Caco-2 (cell line): ENCODE data around the gene LIN37. TPM values are rescaled to one million over a fixed set of nuclear protein-coding genes. Genes with fewer than 3 reads are reported as not detected.

Source experiments
- BruUV-seq: library from RNA; stranded (reverse); fragments of 400-500 nt; replicated peaks from 2 replicates; lab custom pipeline; 2021; lab: Mats Ljungman, UMichigan
- CTCF ChIA-PET: fragments of 300-600 bp; sonication (Branson Sonifier 250); formaldehyde crosslinking; loops from one replicate; lab custom pipeline; 2022; ENCODE audit warnings: antibody characterized with exemption; lab: Charles Lee
- POLR2A ChIA-PET: fragments of 300-600 bp; sonication (Branson Sonifier 250); formaldehyde crosslinking; loops from one replicate; lab custom pipeline; 2022; ENCODE audit warnings: antibody characterized with exemption; lab: Charles Lee
- DNase-seq, 2 experiments: peaks; one replicate each; pipeline versions ENCODE4 v3.0.0 to v3.0.0-alpha.2; 2020 to 2022
- H3K27me3 ChIP-seq: replicated peaks from 2 replicates; pipeline ENCODE4 v1.6.0; 2011; ENCODE audit warnings: low read length; ENCODE audit not compliant: control insufficient read depth, insufficient read depth
- H3K36me3 ChIP-seq: 2 replicates; pipeline ENCODE4 v1.5.1; 2011; ENCODE audit warnings: low read length; ENCODE audit not compliant: control insufficient read depth, insufficient read depth
- H3K4me1 ChIP-seq: fragments of 250-450 bp; sonication (Bioruptor Pico); 2 replicates; pipeline ENCODE4 v1.5.1; 2020; ENCODE audit warnings: mild to moderate bottlenecking
- H3K4me3 ChIP-seq: 2 replicates; pipeline ENCODE4 v1.5.1; 2011; ENCODE audit warnings: low read depth, mild to moderate bottlenecking, control low read depth, low read length
- H3K9me3 ChIP-seq: fragments of 250-450 bp; sonication (Bioruptor Pico); 2 replicates; pipeline ENCODE4 v1.5.1; 2020; ENCODE audit warnings: mild to moderate bottlenecking, moderate library complexity
- H3K27ac Mint-ChIP-seq: one replicate; pipeline ENCODE4 v1.8.0; 2022; ENCODE audit warnings: mixed read lengths; ENCODE audit not compliant: unreplicated experiment
- H3K27me3 Mint-ChIP-seq: one replicate; pipeline ENCODE4 v1.8.0; 2022; ENCODE audit warnings: mixed read lengths; ENCODE audit not compliant: insufficient read depth, unreplicated experiment
- H3K36me3 Mint-ChIP-seq: one replicate; pipeline ENCODE4 v1.8.0; 2022; ENCODE audit warnings: mild to moderate bottlenecking, mixed read lengths; ENCODE audit not compliant: insufficient read depth, unreplicated experiment
- H3K4me1 Mint-ChIP-seq: one replicate; pipeline ENCODE4 v1.8.0; 2022; ENCODE audit warnings: low read depth, mixed read lengths; ENCODE audit not compliant: unreplicated experiment
- H3K4me3 Mint-ChIP-seq: one replicate; pipeline ENCODE4 v1.8.0; 2022; ENCODE audit warnings: mild to moderate bottlenecking, moderate library complexity, mixed read lengths; ENCODE audit not compliant: unreplicated experiment
- H3K9me3 Mint-ChIP-seq: one replicate; pipeline ENCODE4 v1.8.0; 2022; ENCODE audit warnings: mixed read lengths; ENCODE audit not compliant: unreplicated experiment
- CTCF ChIP-seq, 2 experiments: fragments of 200-600 bp in 1 of 2; IDR thresholded peaks; 1 replicate in 1 of 2; 2 replicates in 1 of 2; pipeline versions ENCODE4 v1.5.1 to v1.8.0; 2011 to 2022; ENCODE audit warnings: antibody characterized with exemption in 1 of 2, control low read depth in 1 of 2, inconsistent platforms in 1 of 2, low read depth in 1 of 2, low read length in 1 of 2, mild to moderate bottlenecking in 1 of 2, moderate library complexity in 1 of 2; ENCODE audit not compliant: insufficient read depth in 1 of 2, severe bottlenecking in 1 of 2, unreplicated experiment in 1 of 2
- intact Hi-C: fragments of 100-400 bp; cut with micrococcal nuclease; formaldehyde crosslinking; loops from one replicate; pipeline ENCODE4 v1.10.0; 2022; ENCODE audit not compliant: unreplicated experiment
- total RNA-seq: library from RNA; stranded (reverse); gene quantifications from 2 replicates; pipeline ENCODE4 v1.2.3, GENCODE V29; 2022

LIN37 gene
- total RNA-seq, 1 experiment from 2014 or later, result 10.2 TPM

GRCh38 chr19:35796645-35797542, 48.5 kb downstream of the LIN37 start:
- H3K27ac Mint-ChIP-seq, result no peak overlapping the region
- Histone ChIP-seq H3K36me3 (no peaks in the 10 kb centered on the region), H3K4me1 (no peaks in the 10 kb centered on the region), H3K4me3 (no peak overlapping the region), H3K9me3 (no peaks in the 10 kb centered on the region), H3K27me3 (no peaks in the 10 kb centered on the region)
- DNase-seq, result no peak
- TF ChIP-seq CTCF (IDR thresholded peaks at IDR 0.05; ENCODE audit: insufficient read depth in 1 of 2, low read depth in 1 of 2, low read length in 1 of 2, severe bottlenecking in 1 of 2, unreplicated experiment in 1 of 2), result no peak
- CTCF ChIA-PET, result interaction anchor here (0.6 kb wide), 1 partner anchor 30 kb away, joined by 4 read pairs; no protein-coding TSS in a partner anchor
- no peaks in the 10 kb centered on the region for H3K9me3 Mint-ChIP-seq
- H3K4me3 Mint-ChIP-seq, result no peak overlapping the region
- BruUV-seq, result no TSS peak
- POLR2A ChIA-PET, result no interaction called here
- intact Hi-C loops, result no loop called here
- peaks cover 5% of the 10 kb centered on the region for H3K36me3 Mint-ChIP-seq
- H3K4me1 Mint-ChIP-seq, result no peaks in the 10 kb centered on the region
- H3K27me3 Mint-ChIP-seq, result peaks cover 11% of the 10 kb centered on the region

DNA sequence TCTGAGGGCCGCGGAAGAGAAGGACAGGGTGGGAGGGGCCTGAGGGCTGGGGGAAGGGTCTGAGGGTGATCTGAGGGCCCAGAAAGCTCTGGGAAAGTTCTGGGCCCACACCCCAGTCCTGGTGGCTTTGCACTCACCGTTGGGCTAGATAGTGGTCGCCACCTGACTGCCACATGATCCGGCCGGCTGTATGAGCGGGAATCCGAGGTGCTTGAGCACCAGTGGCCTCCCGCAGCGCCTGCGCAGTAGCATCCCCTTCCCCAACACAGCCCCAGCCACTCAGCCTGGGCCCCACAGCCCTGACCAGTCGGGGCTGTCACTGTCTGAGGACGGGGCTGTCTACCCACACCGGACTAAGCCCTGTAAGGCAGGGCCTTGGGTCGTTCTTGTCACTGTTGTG, 49.3 kb downstream of the LIN37 start:
- CTCF ChIA-PET, result interaction anchor here (0.6 kb wide), 1 partner anchor 22 kb away, joined by 3 read pairs; no protein-coding TSS in a partner anchor
- Histone ChIP-seq H3K9me3 (no peaks in the 10 kb centered on the region), H3K27me3 (no peaks in the 10 kb centered on the region), H3K4me3 (no peak overlapping the region), H3K4me1 (no peaks in the 10 kb centered on the region), H3K36me3 (no peaks in the 10 kb centered on the region)
- Mint-ChIP-seq H3K4me1 (no peaks in the 10 kb centered on the region), H3K4me3 (no peak overlapping the region), H3K36me3 (peaks cover 5% of the 10 kb centered on the region), H3K9me3 (no peaks in the 10 kb centered on the region), H3K27ac (no peak overlapping the region), H3K27me3 (peaks cover 10% of the 10 kb centered on the region)
- POLR2A ChIA-PET, result no interaction called here
- TF ChIP-seq CTCF (IDR thresholded peaks at IDR 0.05; ENCODE audit: insufficient read depth in 1 of 2, low read depth in 1 of 2, low read length in 1 of 2, severe bottlenecking in 1 of 2, unreplicated experiment in 1 of 2), result no peak
- no TSS peak for BruUV-seq
- intact Hi-C loops, result no loop called here
- DNase-seq, result no peak

- H3K9me3 ChIP-seq, result no peaks in the 10 kb centered on the region
- intact Hi-C loops, result no loop called here
- no peaks in the 10 kb centered on the region for H3K36me3 ChIP-seq
- ChIA-PET POLR2A (no interaction called here), CTCF (no interaction called here)
- no peak for TF ChIP-seq CTCF (IDR thresholded peaks at IDR 0.05; ENCODE audit: insufficient read depth in 1 of 2, low read depth in 1 of 2, low read length in 1 of 2, severe bottlenecking in 1 of 2, unreplicated experiment in 1 of 2)
- DNase-seq, result no peak
- Mint-ChIP-seq H3K27me3 (peaks cover 10% of the 10 kb centered on the region), H3K27ac (no peak overlapping the region), H3K4me3 (no peak overlapping the region), H3K36me3 (no peaks in the 10 kb centered on the region), H3K4me1 (no peaks in the 10 kb centered on the region), H3K9me3 (no peaks in the 10 kb centered on the region)
- H3K27me3 ChIP-seq, result no peaks in the 10 kb centered on the region
- H3K4me3 ChIP-seq, result no peak overlapping the region
- H3K4me1 ChIP-seq, result no peaks in the 10 kb centered on the region
- BruUV-seq, result no TSS peak
Observed at GRCh38 chr19:35801828-35802227, 53.5 kb downstream of the LIN37 start.

Other genes starting within 250 kb of the LIN37 start
- gene DMKN, start 234.9 kb upstream of the LIN37 start, total RNA-seq, result 341 and 354 TPM in 2 replicates
- not detected in 2 replicates for gene SBSN, start 220.3 kb upstream of the LIN37 start, total RNA-seq
- gene GAPDHS, start 215.1 kb upstream of the LIN37 start, total RNA-seq, result not detected in 2 replicates
- 126 and 140 TPM in 2 replicates for gene TMEM147, start 202.9 kb upstream of the LIN37 start, total RNA-seq
- not detected in 2 replicates for gene ATP4A, start 184.9 kb upstream of the LIN37 start, total RNA-seq
- not detected in 2 replicates for gene PMIS2, start 162.4 kb upstream of the LIN37 start, total RNA-seq
- gene HAUS5, start 135.8 kb upstream of the LIN37 start, total RNA-seq, result 26.4 and 27.9 TPM in 2 replicates
- 140 and 165 TPM in 2 replicates for gene RBM42, start 119.5 kb upstream of the LIN37 start, total RNA-seq
- gene ETV2, start 106.8 kb upstream of the LIN37 start, total RNA-seq, result 0.77 and 1.3 TPM in 2 replicates
- gene COX6B1, start 100.3 kb upstream of the LIN37 start, total RNA-seq, result 551 and 639 TPM in 2 replicates
- gene UPK1A, start 82.1 kb upstream of the LIN37 start, total RNA-seq, result not detected in 2 replicates
- not detected in 2 replicates for gene ZBTB32, start 44.0 kb upstream of the LIN37 start, total RNA-seq
- gene KMT2B, start 30.6 kb upstream of the LIN37 start, total RNA-seq, result 54.2 and 62.6 TPM in 2 replicates
- gene IGFLR1, start 6.1 kb upstream of the LIN37 start, total RNA-seq, result 10.1 and 11.3 TPM in 2 replicates
- gene U2AF1L4, start 3.2 kb upstream of the LIN37 start, total RNA-seq, result 21.3 and 24.6 TPM in 2 replicates
- gene PSENEN, start 2.9 kb upstream of the LIN37 start, total RNA-seq, result 70.2 and 70.5 TPM in 2 replicates
- gene HSPB6, start 8.5 kb downstream of the LIN37 start, total RNA-seq, result 0.48 and 0.81 TPM in 2 replicates
- gene PROSER3, start 9.6 kb downstream of the LIN37 start, total RNA-seq, result 34.6 and 37.0 TPM in 2 replicates
- 17.8 and 18.3 TPM in 2 replicates for gene ARHGAP33, start 27.0 kb downstream of the LIN37 start, total RNA-seq
- 0.28 TPM in 1 of 2 replicates, not detected in the other for gene PRODH2, start 64.3 kb downstream of the LIN37 start, total RNA-seq
- gene NPHS1, start 103.9 kb downstream of the LIN37 start, total RNA-seq, result not detected in 2 replicates
- 0.14 TPM in 1 of 2 replicates, not detected in the other for gene KIRREL2, start 108.3 kb downstream of the LIN37 start, total RNA-seq
- gene APLP1, start 120.0 kb downstream of the LIN37 start, total RNA-seq, result 4.6 and 6.5 TPM in 2 replicates
- 8.0 and 10.5 TPM in 2 replicates for gene NFKBID, start 152.0 kb downstream of the LIN37 start, total RNA-seq
- not detected in 2 replicates for gene HCST, start 154.0 kb downstream of the LIN37 start, total RNA-seq
- gene TYROBP, start 159.7 kb downstream of the LIN37 start, total RNA-seq, result not detected in 2 replicates
- gene LRFN3, start 187.8 kb downstream of the LIN37 start, total RNA-seq, result 10.2 and 12.4 TPM in 2 replicates
- 26.2 and 28.1 TPM in 2 replicates for gene SDHAF1, start 246.6 kb downstream of the LIN37 start, total RNA-seq